HepG2 (cell line): ENCODE measurements around the gene KATNA1. TPM values are rescaled to one million over a fixed set of nuclear protein-coding genes. Genes with fewer than 3 reads are reported as not detected.

Experiments used
- ATAC-seq: fragments of 200-7000 bp; cut with Tn5 transposase; 3 replicates; pipeline ENCODE4 v1.9.1; 2020; ENCODE audit warnings: mild to moderate bottlenecking, moderate library complexity
- BruUV-seq: library from RNA; stranded (reverse); fragments of 400-500 nt; replicated peaks from 2 replicates; lab custom pipeline; 2021; lab: Mats Ljungman, UMichigan
- CTCF ChIA-PET: fragments of 300-600 bp; formaldehyde crosslinking; extraction: SDS; loops from one replicate; lab custom pipeline; 2021; ENCODE audit warnings: low total read pairs, inconsistent platforms, low intra/inter-chr PET ratio; lab: Yijun Ruan, JAX
- POLR2A ChIA-PET: fragments of 350-600 bp; sonication (Branson Sonifier 250); formaldehyde crosslinking; loops from one replicate; lab custom pipeline; 2020; ENCODE audit warnings: antibody characterized with exemption, inconsistent platforms; lab: Yijun Ruan, JAX
- DNase-seq: peaks from one replicate; pipeline ENCODE4 v3.0.0-alpha.2; 2015; ENCODE audit warnings: low spot score
- FAIRE-seq: peaks from 3 replicates; lab custom pipeline; 2011; peaks lifted over from hg19 to GRCh38; lab: Jason Lieb, UNC
- H2AFZ ChIP-seq: one replicate; pipeline ENCODE4 v1.6.1; 2011; ENCODE audit warnings: low read length, inconsistent platforms
- H3K27ac ChIP-seq: fragments of 300-600 bp; 3 replicates; pipeline ENCODE4 v1.8.0; 2011; ENCODE audit warnings: mixed run types, mild to moderate bottlenecking, mixed read lengths, low read length, inconsistent platforms; ENCODE audit not compliant: insufficient read depth; ENCODE audit errors: extremely low read length
- H3K27me3 ChIP-seq, 2 experiments: fragments of 200-600 bp in 1 of 2; 2 replicates in 1 of 2; 3 replicates in 1 of 2; pipeline versions ENCODE4 v1.6.0 to v1.8.0; 2011; ENCODE audit warnings: low read length in 2 of 2, mild to moderate bottlenecking in 2 of 2, moderate library complexity in 2 of 2, inconsistent platforms in 1 of 2; ENCODE audit not compliant: insufficient read depth in 2 of 2, control insufficient read depth in 1 of 2
- H3K36me3 ChIP-seq, 2 experiments: fragments of 200-600 bp in 1 of 2; replicated peaks in 1 of 2; 2 replicates in 1 of 2; 3 replicates in 1 of 2; pipeline versions ENCODE4 v1.5.1 to v1.8.0; 2011; ENCODE audit warnings: low read length in 2 of 2, inconsistent platforms in 1 of 2; ENCODE audit not compliant: insufficient read depth in 2 of 2, control insufficient read depth in 1 of 2
- H3K4me1 ChIP-seq: 2 replicates; pipeline ENCODE4 v1.5.1; 2012; ENCODE audit warnings: low read length, inconsistent platforms; ENCODE audit not compliant: insufficient read depth
- H3K4me2 ChIP-seq: 2 replicates; pipeline ENCODE4 v1.6.0; 2011; ENCODE audit warnings: low read depth, low read length, inconsistent platforms
- H3K4me3 ChIP-seq, 3 experiments: fragments of 200-600 bp in 1 of 3; sonication (generic), shearing (Covaris generic) in 1 of 3; replicated peaks in 1 of 3; 2 replicates each; pipeline ENCODE4 v1.5.1; 2011 to 2016; ENCODE audit warnings: low read length in 3 of 3, inconsistent platforms in 2 of 3, low read depth in 2 of 3, mild to moderate bottlenecking in 2 of 3, control low read depth in 1 of 3, mixed read lengths in 1 of 3; ENCODE audit not compliant: insufficient read depth in 1 of 3
- H3K79me2 ChIP-seq: one replicate; pipeline ENCODE4 v1.6.1; 2011; ENCODE audit warnings: low read length, inconsistent platforms; ENCODE audit not compliant: insufficient read depth
- H3K9ac ChIP-seq: 2 replicates; pipeline ENCODE4 v1.6.0; 2011; ENCODE audit warnings: mild to moderate bottlenecking, low read depth, low read length, inconsistent platforms; ENCODE audit not compliant: insufficient read depth
- H3K9me3 ChIP-seq: 2 replicates; pipeline ENCODE4 v1.5.1; 2012; ENCODE audit warnings: mild to moderate bottlenecking, low read length
- H4K20me1 ChIP-seq: 2 replicates; pipeline ENCODE4 v1.6.0; 2011; ENCODE audit warnings: inconsistent platforms, mild to moderate bottlenecking, low read length, moderate library complexity; ENCODE audit not compliant: insufficient read depth
- CC2D1A ChIP-seq: sonication (generic); formaldehyde crosslinking; IDR thresholded peaks from 2 replicates; pipeline ENCODE4 v1.8.1; 2023; ENCODE audit warnings: mild to moderate bottlenecking, missing genetic modification reagents
- CHCHD3 ChIP-seq: sonication (generic); formaldehyde crosslinking; IDR thresholded peaks from 2 replicates; pipeline ENCODE4 v1.8.0; 2022; ENCODE audit warnings: mild to moderate bottlenecking, missing genetic modification reagents, moderate library complexity
- LCORL ChIP-seq, 2 experiments: fragments of 450-650 bp in 1 of 2; sonication (generic) in 1 of 2; formaldehyde crosslinking in 1 of 2; IDR thresholded peaks; 2 replicates each; pipeline versions ENCODE4 v1.5.0 to v1.6.1; 2017 to 2020; ENCODE audit warnings: antibody characterized with exemption in 1 of 2, missing genetic modification reagents in 1 of 2
- NAIF1 ChIP-seq: sonication (generic); formaldehyde crosslinking; IDR thresholded peaks from 2 replicates; pipeline ENCODE4 v1.5.0; 2020; ENCODE audit warnings: mild to moderate bottlenecking, missing genetic modification reagents, borderline replicate concordance
- RBM22 ChIP-seq: fragments of 200-400 bp; formaldehyde crosslinking; optimal IDR thresholded peaks from 2 replicates; pipeline ENCODE3; 2017; ENCODE audit warnings: mild to moderate bottlenecking, low read length, moderate library complexity
- SOX13 ChIP-seq, 3 experiments: fragments of 450-650 bp in 1 of 3; sonication (generic) in 1 of 3; formaldehyde crosslinking in 1 of 3; IDR thresholded peaks in 2 of 3; conservative IDR thresholded peaks in 1 of 3; 2 replicates each; pipeline versions ENCODE4 v1.5.0 to v1.6.1; 2016 to 2020; ENCODE audit warnings: antibody characterized with exemption in 1 of 3, mild to moderate bottlenecking in 1 of 3, missing compliant biosample characterization in 1 of 3, missing genetic modification reagents in 1 of 3, moderate library complexity in 1 of 3
- ZNF12 ChIP-seq: sonication (generic); formaldehyde crosslinking; IDR thresholded peaks from 2 replicates; pipeline ENCODE4 v1.5.0; 2020; ENCODE audit warnings: missing genetic modification reagents
- ZNF138 ChIP-seq: sonication (generic); formaldehyde crosslinking; IDR thresholded peaks from 2 replicates; pipeline ENCODE4 v1.5.0; 2020; ENCODE audit warnings: mild to moderate bottlenecking, low read depth, missing genetic modification reagents
- ZNF274 ChIP-seq: sonication (generic); formaldehyde crosslinking; IDR thresholded peaks from 2 replicates; pipeline ENCODE4 v1.5.1; 2020; ENCODE audit warnings: mild to moderate bottlenecking, missing genetic modification reagents
- ZNF549 ChIP-seq: sonication (generic); formaldehyde crosslinking; IDR thresholded peaks from 2 replicates; pipeline ENCODE4 v1.5.0; 2020; ENCODE audit warnings: missing genetic modification reagents
- ZNF775 ChIP-seq: sonication (generic); formaldehyde crosslinking; IDR thresholded peaks from 2 replicates; pipeline ENCODE4 v1.4.0; 2020; ENCODE audit warnings: missing genetic modification reagents, mild to moderate bottlenecking, moderate library complexity, borderline replicate concordance
- ZNF792 ChIP-seq: IDR thresholded peaks from 2 replicates; pipeline ENCODE4 v1.6.1; 2016
- WGBS: methylation state at CpG from one replicate; pipeline ENCODE4 v1.1.6; 2017; ENCODE audit warnings: low lambda C conversion rate; 5-methylcytosine and 5-hydroxymethylcytosine counted together
- in situ Hi-C: cut with HindIII; loops from 2 replicates; pipeline ENCODE4 v1.10.0; 2017; ENCODE audit warnings: low pct_unique_long_range_greater_than_20kb; ENCODE audit not compliant: extremely low pct_ligation_motif_present
- intact Hi-C: fragments of 100-400 bp; cut with micrococcal nuclease; formaldehyde crosslinking; loops from one replicate; pipeline ENCODE4 v1.10.0; 2022; ENCODE audit not compliant: unreplicated experiment
- polyA plus RNA-seq, 8 experiments: library from polyadenylated mRNA; depleted of rRNA in 3 of 8; stranded (reverse) in 7 of 8; unstranded in 1 of 8; fragments of >200 nt; fragmentation: Illumina TruSeq in 4 of 8; extraction: Trizol in 4 of 8; gene quantifications; 2 replicates each; pipeline versions ENCODE4 v1.2.1 to v1.2.3, GENCODE V29; 2011 to 2016; ENCODE audit warnings: low read depth in 4 of 8, missing spikeins in 1 of 8, mixed read lengths in 1 of 8; ENCODE audit not compliant: insufficient read depth in 1 of 8
- total RNA-seq, 5 experiments: library from RNA; depleted of rRNA; stranded (reverse); fragments of >200 nt; fragmentation: Illumina TruSeq; extraction: Trizol; gene quantifications; 2 replicates each; pipeline ENCODE4 v1.2.3, GENCODE V29; 2016; ENCODE audit warnings: low read depth in 1 of 5

Gene KATNA1
- total and polyA plus RNA-seq, 2 of the 13 experiments (the other 11 are each of a cell fraction or from before 2014, with no cell fraction given), result 14.8 to 25.3 TPM

- no peak for DNase-seq
- H3K4me3 ChIP-seq, result no peak overlapping the region
- H3K27me3 ChIP-seq, result no peaks in the 10 kb centered on the region
- no peak overlapping the region for H3K4me2 ChIP-seq
- H2AFZ ChIP-seq, result no peak overlapping the region
- ATAC-seq, result no peak
- H3K9me3 ChIP-seq, result no peaks in the 10 kb centered on the region
- no peak overlapping the region for H3K9ac ChIP-seq
- in situ Hi-C loops (no loop called here), intact Hi-C loops (no loop called here)
- no peak for FAIRE-seq
- H3K79me2 ChIP-seq, result peaks cover 3% of the 10 kb centered on the region
- no peaks in the 10 kb centered on the region for H4K20me1 ChIP-seq
- no peak for TF ChIP-seq SOX13 (IDR thresholded peaks at IDR 0.05)
- TF ChIP-seq SOX13 (CRISPR knock-in tag; conservative IDR thresholded peaks at IDR 0.05 in 1 of 2, IDR thresholded peaks at IDR 0.05 in 1 of 2), result no peak
- TF ChIP-seq ZNF792 (CRISPR knock-in tag), result no peak
- TF ChIP-seq ZNF274 (CRISPR knock-in tag), result no peak
- TF ChIP-seq ZNF138 (CRISPR knock-in tag), result no peak
- TF ChIP-seq CC2D1A (CRISPR knock-in tag), result no peak
- no peak for TF ChIP-seq CHCHD3 (CRISPR knock-in tag)
- TF ChIP-seq LCORL (IDR thresholded peaks at IDR 0.05), result no peak
- no peak for TF ChIP-seq LCORL (CRISPR knock-in tag; IDR thresholded peaks at IDR 0.05)
- TF ChIP-seq RBM22, result peak; percentile 57
- no peak for TF ChIP-seq NAIF1
- TF ChIP-seq ZNF775, result no peak
- peak; percentile 82; the same call in 1 of the 2 replicates for TF ChIP-seq ZNF12 (CRISPR knock-in tag)
- TF ChIP-seq ZNF549, result no peak
- TF ChIP-seq, all 625 proteins: peak for 2
- no peak overlapping the region for H3K27ac ChIP-seq
- WGBS, result 95% methylated on average over 2 of the region's 2 CpGs
- BruUV-seq, result no TSS peak
- H3K4me1 ChIP-seq, result no peaks in the 10 kb centered on the region
- H3K36me3 ChIP-seq, result peaks cover 17 to 64% of the 10 kb centered on the region in 2 experiments
- ChIA-PET POLR2A (no interaction called here), CTCF (no interaction called here)
These were observed 42.7 kb upstream of the KATNA1 start for GRCh38 chr6:149691201-149691600.
